HepG2 (cell line): ENCODE measurements around the gene ZNF561. TPM values are rescaled to one million over a fixed set of nuclear protein-coding genes. Genes with fewer than 3 reads are reported as not detected.

Source experiments
- ATAC-seq: fragments of 200-7000 bp; cut with Tn5 transposase; 3 replicates; pipeline ENCODE4 v1.9.1; 2020; ENCODE audit warnings: mild to moderate bottlenecking, moderate library complexity
- BruUV-seq: library from RNA; stranded (reverse); fragments of 400-500 nt; replicated peaks from 2 replicates; lab custom pipeline; 2021; lab: Mats Ljungman, UMichigan
- CTCF ChIA-PET: fragments of 300-600 bp; formaldehyde crosslinking; extraction: SDS; loops from one replicate; lab custom pipeline; 2021; ENCODE audit warnings: low total read pairs, inconsistent platforms, low intra/inter-chr PET ratio; lab: Yijun Ruan, JAX
- POLR2A ChIA-PET: fragments of 350-600 bp; sonication (Branson Sonifier 250); formaldehyde crosslinking; loops from one replicate; lab custom pipeline; 2020; ENCODE audit warnings: antibody characterized with exemption, inconsistent platforms; lab: Yijun Ruan, JAX
- DNase-seq: peaks from one replicate; pipeline ENCODE4 v3.0.0-alpha.2; 2015; ENCODE audit warnings: low spot score
- FAIRE-seq: peaks from 3 replicates; lab custom pipeline; 2011; peaks lifted over from hg19 to GRCh38; lab: Jason Lieb, UNC
- H2AFZ ChIP-seq: one replicate; pipeline ENCODE4 v1.6.1; 2011; ENCODE audit warnings: low read length, inconsistent platforms
- H3K27ac ChIP-seq: fragments of 300-600 bp; 3 replicates; pipeline ENCODE4 v1.8.0; 2011; ENCODE audit warnings: mixed run types, mild to moderate bottlenecking, mixed read lengths, low read length, inconsistent platforms; ENCODE audit not compliant: insufficient read depth; ENCODE audit errors: extremely low read length
- H3K27me3 ChIP-seq, 2 experiments: fragments of 200-600 bp in 1 of 2; 2 replicates in 1 of 2; 3 replicates in 1 of 2; pipeline versions ENCODE4 v1.6.0 to v1.8.0; 2011; ENCODE audit warnings: low read length in 2 of 2, mild to moderate bottlenecking in 2 of 2, moderate library complexity in 2 of 2, inconsistent platforms in 1 of 2; ENCODE audit not compliant: insufficient read depth in 2 of 2, control insufficient read depth in 1 of 2
- H3K36me3 ChIP-seq, 2 experiments: fragments of 200-600 bp in 1 of 2; replicated peaks in 1 of 2; 2 replicates in 1 of 2; 3 replicates in 1 of 2; pipeline versions ENCODE4 v1.5.1 to v1.8.0; 2011; ENCODE audit warnings: low read length in 2 of 2, inconsistent platforms in 1 of 2; ENCODE audit not compliant: insufficient read depth in 2 of 2, control insufficient read depth in 1 of 2
- H3K4me1 ChIP-seq: 2 replicates; pipeline ENCODE4 v1.5.1; 2012; ENCODE audit warnings: low read length, inconsistent platforms; ENCODE audit not compliant: insufficient read depth
- H3K4me2 ChIP-seq: 2 replicates; pipeline ENCODE4 v1.6.0; 2011; ENCODE audit warnings: low read depth, low read length, inconsistent platforms
- H3K4me3 ChIP-seq, 3 experiments: fragments of 200-600 bp in 1 of 3; sonication (generic), shearing (Covaris generic) in 1 of 3; replicated peaks in 1 of 3; 2 replicates each; pipeline ENCODE4 v1.5.1; 2011 to 2016; ENCODE audit warnings: low read length in 3 of 3, inconsistent platforms in 2 of 3, low read depth in 2 of 3, mild to moderate bottlenecking in 2 of 3, control low read depth in 1 of 3, mixed read lengths in 1 of 3; ENCODE audit not compliant: insufficient read depth in 1 of 3
- H3K79me2 ChIP-seq: one replicate; pipeline ENCODE4 v1.6.1; 2011; ENCODE audit warnings: low read length, inconsistent platforms; ENCODE audit not compliant: insufficient read depth
- H3K9ac ChIP-seq: 2 replicates; pipeline ENCODE4 v1.6.0; 2011; ENCODE audit warnings: mild to moderate bottlenecking, low read depth, low read length, inconsistent platforms; ENCODE audit not compliant: insufficient read depth
- H3K9me3 ChIP-seq: 2 replicates; pipeline ENCODE4 v1.5.1; 2012; ENCODE audit warnings: mild to moderate bottlenecking, low read length
- H4K20me1 ChIP-seq: 2 replicates; pipeline ENCODE4 v1.6.0; 2011; ENCODE audit warnings: inconsistent platforms, mild to moderate bottlenecking, low read length, moderate library complexity; ENCODE audit not compliant: insufficient read depth
- ATF5 ChIP-seq: sonication (generic); formaldehyde crosslinking; IDR thresholded peaks from 2 replicates; pipeline ENCODE4 v1.4.0; 2020; ENCODE audit warnings: mild to moderate bottlenecking, low read depth, missing genetic modification reagents
- ESRRA ChIP-seq: sonication (generic); formaldehyde crosslinking; IDR thresholded peaks from 2 replicates; pipeline ENCODE4 v1.5.1; 2020; ENCODE audit warnings: mild to moderate bottlenecking, low read depth, missing genetic modification reagents
- ISX ChIP-seq: sonication (generic); formaldehyde crosslinking; conservative IDR thresholded peaks from 2 replicates; pipeline ENCODE4 v1.5.0; 2020; ENCODE audit warnings: missing genetic modification reagents
- SRSF1 ChIP-seq: fragments of 200-400 bp; formaldehyde crosslinking; optimal IDR thresholded peaks from 2 replicates; pipeline ENCODE3; 2017; ENCODE audit warnings: mild to moderate bottlenecking, low read depth, low read length, moderate library complexity
- STAT6 ChIP-seq: sonication (generic); formaldehyde crosslinking; IDR thresholded peaks from 2 replicates; pipeline ENCODE4 v1.4.0; 2020; ENCODE audit warnings: missing genetic modification reagents, mild to moderate bottlenecking, borderline replicate concordance
- WGBS: methylation state at CpG from one replicate; pipeline ENCODE4 v1.1.6; 2017; ENCODE audit warnings: low lambda C conversion rate; 5-methylcytosine and 5-hydroxymethylcytosine counted together
- in situ Hi-C: cut with HindIII; loops from 2 replicates; pipeline ENCODE4 v1.10.0; 2017; ENCODE audit warnings: low pct_unique_long_range_greater_than_20kb; ENCODE audit not compliant: extremely low pct_ligation_motif_present
- intact Hi-C: fragments of 100-400 bp; cut with micrococcal nuclease; formaldehyde crosslinking; loops from one replicate; pipeline ENCODE4 v1.10.0; 2022; ENCODE audit not compliant: unreplicated experiment
- polyA plus RNA-seq, 8 experiments: library from polyadenylated mRNA; depleted of rRNA in 3 of 8; stranded (reverse) in 7 of 8; unstranded in 1 of 8; fragments of >200 nt; fragmentation: Illumina TruSeq in 4 of 8; extraction: Trizol in 4 of 8; gene quantifications; 2 replicates each; pipeline versions ENCODE4 v1.2.1 to v1.2.3, GENCODE V29; 2011 to 2016; ENCODE audit warnings: low read depth in 4 of 8, missing spikeins in 1 of 8, mixed read lengths in 1 of 8; ENCODE audit not compliant: insufficient read depth in 1 of 8
- total RNA-seq, 5 experiments: library from RNA; depleted of rRNA; stranded (reverse); fragments of >200 nt; fragmentation: Illumina TruSeq; extraction: Trizol; gene quantifications; 2 replicates each; pipeline ENCODE4 v1.2.3, GENCODE V29; 2016; ENCODE audit warnings: low read depth in 1 of 5

ZNF561 gene
- total and polyA plus RNA-seq, 2 of the 13 experiments (the other 11 are each of a cell fraction or from before 2014, with no cell fraction given) = 19.8 to 35.1 TPM

- POLR2A ChIA-PET = no interaction called here
- CTCF ChIA-PET = no interaction called here
- WGBS = 97% methylated on average over 2 of the region's 2 CpGs
- peaks cover 12 to 55% of the 10 kb centered on the region in 2 experiments for H3K36me3 ChIP-seq
- H2AFZ ChIP-seq = no peak overlapping the region
- no peak overlapping the region for H3K27ac ChIP-seq
- H4K20me1 ChIP-seq = no peaks in the 10 kb centered on the region
- FAIRE-seq = no peak
- BruUV-seq = TSS peak; percentile 45
- H3K79me2 ChIP-seq = no peaks in the 10 kb centered on the region
- no peak for ATAC-seq
- H3K4me2 ChIP-seq = no peak overlapping the region
- H3K9ac ChIP-seq = no peak overlapping the region
- no peak for DNase-seq
- H3K4me1 ChIP-seq = no peaks in the 10 kb centered on the region
- intact Hi-C loops = no loop called here
- in situ Hi-C loops = no loop called here
- no peaks in the 10 kb centered on the region for H3K9me3 ChIP-seq
- no peak overlapping the region for H3K4me3 ChIP-seq
- H3K27me3 ChIP-seq = no peaks in the 10 kb centered on the region
- TF ChIP-seq ATF5 (CRISPR knock-in tag) = no peak
- TF ChIP-seq SRSF1 = no peak
- no peak for TF ChIP-seq ISX (CRISPR knock-in tag)
- TF ChIP-seq STAT6 = no peak
- TF ChIP-seq ESRRA = no peak
Observed at GRCh38 chr19:9610484-9611113, 10.4 kb downstream of the ZNF561 start.
